DOHH2 (cell line): ENCODE results near the gene PRKAB1.

Experiments used
- H3F3A ChIP-seq: fragments of 200-600 bp; sonication (generic), shearing (Covaris generic); 2 replicates; pipeline ENCODE4 v1.6.0; 2016; ENCODE audit warnings: antibody characterized with exemption, mild to moderate bottlenecking; ENCODE audit not compliant: control insufficient read depth, insufficient read depth
- H3K27ac ChIP-seq: fragments of 200-600 bp; sonication (generic); 2 replicates; pipeline ENCODE4 v1.5.1; 2014; ENCODE audit warnings: low read depth, mild to moderate bottlenecking, low read length, moderate library complexity
- H3K27me3 ChIP-seq: fragments of 200-600 bp; sonication (generic); 2 replicates; pipeline ENCODE4 v1.6.1; 2014; ENCODE audit warnings: mild to moderate bottlenecking, low read length, mixed read lengths; ENCODE audit not compliant: control insufficient read depth
- H3K36me3 ChIP-seq: fragments of 200-600 bp; sonication (generic); 2 replicates; pipeline ENCODE4 v1.6.1; 2014; ENCODE audit warnings: mild to moderate bottlenecking, low read length, moderate library complexity, mixed read lengths; ENCODE audit not compliant: control insufficient read depth
- H3K4me1 ChIP-seq: fragments of 200-600 bp; sonication (generic); 2 replicates; pipeline ENCODE4 v1.6.1; 2014; ENCODE audit warnings: mild to moderate bottlenecking, low read length, mixed read lengths; ENCODE audit not compliant: control insufficient read depth
- H3K4me2 ChIP-seq: fragments of 200-600 bp; sonication (generic); 2 replicates; pipeline ENCODE4 v1.6.0; 2014; ENCODE audit warnings: mild to moderate bottlenecking, low read length, moderate library complexity
- H3K4me3 ChIP-seq: fragments of 200-600 bp; sonication (generic); 2 replicates; pipeline ENCODE4 v1.5.1; 2014; ENCODE audit warnings: mild to moderate bottlenecking, low read length, mixed read lengths
- H3K79me2 ChIP-seq: fragments of 200-600 bp; sonication (generic); 2 replicates; pipeline ENCODE4 v1.6.1; 2014; ENCODE audit warnings: mild to moderate bottlenecking, low read length, mixed read lengths; ENCODE audit not compliant: control insufficient read depth
- H3K9me2 ChIP-seq: fragments of 200-600 bp; sonication (generic); replicated peaks from 2 replicates; pipeline ENCODE4 v1.6.1; 2014; ENCODE audit warnings: mild to moderate bottlenecking, low read length, mixed read lengths; ENCODE audit not compliant: control insufficient read depth
- H3K9me3 ChIP-seq: fragments of 200-600 bp; sonication (generic); 2 replicates; pipeline ENCODE4 v1.6.1; 2014; ENCODE audit warnings: antibody characterized with exemption, low read length, mixed read lengths; ENCODE audit not compliant: control insufficient read depth, insufficient read depth
- H4K20me1 ChIP-seq: fragments of 200-600 bp; sonication (generic); 2 replicates; pipeline ENCODE4 v1.6.0; 2014; ENCODE audit warnings: low read depth, mild to moderate bottlenecking, antibody characterized with exemption, low read length, moderate library complexity; ENCODE audit not compliant: control insufficient read depth, insufficient read depth
- EZH2phosphoT487 ChIP-seq: fragments of 200-600 bp; sonication (generic); IDR thresholded peaks from 2 replicates; pipeline ENCODE4 v1.6.1; 2017; ENCODE audit warnings: borderline replicate concordance, mild to moderate bottlenecking, antibody characterized with exemption, low read length, moderate library complexity, mixed read lengths
- TF ChIP-seq, protein P1 (sequence below): fragments of 200-600 bp; sonication (generic); IDR thresholded peaks from one replicate; pipeline ENCODE4 v1.5.1; 2014; ENCODE audit warnings: antibody characterized with exemption, mild to moderate bottlenecking, low read depth, low read length; ENCODE audit not compliant: poor library complexity, severe bottlenecking

Gene PRKAB1

DNA sequence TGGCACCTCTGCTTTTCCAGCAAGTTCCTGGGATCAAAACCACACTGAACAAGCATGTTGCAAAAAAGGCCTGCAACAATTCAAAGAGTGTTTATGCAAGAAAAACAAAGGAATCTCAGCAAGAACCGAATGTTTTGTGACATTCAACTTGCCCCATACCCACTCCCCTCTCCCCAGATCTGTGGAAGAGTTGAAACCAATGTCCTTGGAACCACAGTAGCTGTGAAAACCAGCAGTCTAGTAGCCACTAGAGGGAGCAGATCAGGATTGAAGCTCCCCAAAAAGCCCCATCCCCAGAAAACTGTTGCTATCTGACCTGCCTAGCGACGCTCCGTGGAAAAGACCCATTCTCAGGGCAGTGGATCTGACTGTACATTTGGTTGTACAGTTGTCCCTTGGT is 27.1 kb downstream of the PRKAB1 start:
- H3K36me3 ChIP-seq: peaks cover 64% of the 10 kb centered on the region

DNA sequence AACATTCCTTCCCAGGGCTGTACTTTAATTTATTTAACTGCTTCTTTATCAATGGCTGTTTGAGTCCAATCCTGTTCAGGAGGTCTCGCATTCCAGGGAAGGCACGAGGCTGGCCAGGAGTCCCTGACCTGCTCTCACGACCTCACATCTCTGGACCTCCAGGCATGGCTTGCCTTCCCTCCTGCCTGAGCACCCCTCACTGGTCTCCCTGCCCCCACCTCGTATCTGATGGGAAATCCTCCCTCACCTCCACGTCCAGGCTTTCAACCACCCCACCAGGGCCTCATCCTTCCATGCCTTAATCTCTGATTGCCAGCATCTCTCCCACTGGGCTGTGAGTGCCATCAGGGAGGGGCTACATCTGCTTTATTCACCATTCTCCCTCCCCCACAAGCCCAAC is 29.0 kb downstream of the PRKAB1 start:
- TF ChIP-seq, protein P1, sequence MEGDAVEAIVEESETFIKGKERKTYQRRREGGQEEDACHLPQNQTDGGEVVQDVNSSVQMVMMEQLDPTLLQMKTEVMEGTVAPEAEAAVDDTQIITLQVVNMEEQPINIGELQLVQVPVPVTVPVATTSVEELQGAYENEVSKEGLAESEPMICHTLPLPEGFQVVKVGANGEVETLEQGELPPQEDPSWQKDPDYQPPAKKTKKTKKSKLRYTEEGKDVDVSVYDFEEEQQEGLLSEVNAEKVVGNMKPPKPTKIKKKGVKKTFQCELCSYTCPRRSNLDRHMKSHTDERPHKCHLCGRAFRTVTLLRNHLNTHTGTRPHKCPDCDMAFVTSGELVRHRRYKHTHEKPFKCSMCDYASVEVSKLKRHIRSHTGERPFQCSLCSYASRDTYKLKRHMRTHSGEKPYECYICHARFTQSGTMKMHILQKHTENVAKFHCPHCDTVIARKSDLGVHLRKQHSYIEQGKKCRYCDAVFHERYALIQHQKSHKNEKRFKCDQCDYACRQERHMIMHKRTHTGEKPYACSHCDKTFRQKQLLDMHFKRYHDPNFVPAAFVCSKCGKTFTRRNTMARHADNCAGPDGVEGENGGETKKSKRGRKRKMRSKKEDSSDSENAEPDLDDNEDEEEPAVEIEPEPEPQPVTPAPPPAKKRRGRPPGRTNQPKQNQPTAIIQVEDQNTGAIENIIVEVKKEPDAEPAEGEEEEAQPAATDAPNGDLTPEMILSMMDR: no peak
- TF ChIP-seq EZH2phosphoT487: no peak
- Histone ChIP-seq H3K36me3 (peaks cover 63% of the 10 kb centered on the region), H3K27ac (no peak overlapping the region), H3K27me3 (no peaks in the 10 kb centered on the region), H3K9me2 (no peaks in the 10 kb centered on the region), H3K4me1 (no peaks in the 10 kb centered on the region), H3K79me2 (no peaks in the 10 kb centered on the region), H3F3A (no peaks in the 10 kb centered on the region), H3K9me3 (no peaks in the 10 kb centered on the region), H3K4me3 (no peak overlapping the region), H4K20me1 (no peaks in the 10 kb centered on the region), H3K4me2 (no peak overlapping the region)

More for the DNA sequence above, 27.1 kb downstream of the PRKAB1 start:
- Histone ChIP-seq H3K4me3 (no peak overlapping the region), H3K9me2 (no peaks in the 10 kb centered on the region), H3K9me3 (no peaks in the 10 kb centered on the region), H3F3A (no peaks in the 10 kb centered on the region), H3K79me2 (no peaks in the 10 kb centered on the region), H3K4me1 (no peaks in the 10 kb centered on the region), H3K27ac (no peak overlapping the region), H3K4me2 (no peak overlapping the region), H3K27me3 (no peaks in the 10 kb centered on the region), H4K20me1 (no peaks in the 10 kb centered on the region)
- TF ChIP-seq, protein P1: peak; percentile 55
- TF ChIP-seq EZH2phosphoT487: no peak

DNA sequence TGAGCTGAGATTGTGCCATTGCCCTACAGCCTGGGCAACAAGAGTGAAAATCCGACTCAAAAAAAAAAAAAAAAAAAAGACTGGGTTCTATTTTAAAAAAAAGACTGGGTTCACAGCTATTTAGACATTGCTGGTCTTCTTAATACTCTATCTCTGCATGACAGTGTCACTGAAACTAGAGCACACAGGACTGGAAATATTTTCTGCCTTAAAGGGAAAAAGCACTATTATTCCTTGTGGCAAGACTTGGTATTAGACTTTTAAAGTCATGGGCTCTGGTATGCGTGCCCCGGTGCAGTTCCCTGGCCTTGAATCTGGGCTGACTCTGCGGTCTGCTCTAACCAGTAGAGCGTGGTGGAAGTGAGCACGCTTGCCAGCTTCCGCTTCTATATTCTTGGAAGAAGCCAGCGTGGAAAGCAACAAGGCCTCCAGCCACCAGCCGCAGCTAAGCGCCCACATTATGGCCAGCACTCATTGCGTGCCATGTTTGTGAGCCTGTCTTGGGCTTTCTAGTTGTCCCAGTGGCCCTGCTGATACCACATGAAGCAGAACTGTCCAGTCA is 31.3 kb downstream of the PRKAB1 start:
- Histone ChIP-seq H3K36me3 (peaks cover 52% of the 10 kb centered on the region), H4K20me1 (no peaks in the 10 kb centered on the region), H3K79me2 (no peaks in the 10 kb centered on the region), H3K4me3 (no peak overlapping the region), H3K27me3 (no peaks in the 10 kb centered on the region), H3K4me2 (no peak overlapping the region), H3K4me1 (no peaks in the 10 kb centered on the region), H3K9me2 (no peaks in the 10 kb centered on the region), H3K27ac (no peak overlapping the region), H3F3A (no peaks in the 10 kb centered on the region), H3K9me3 (no peaks in the 10 kb centered on the region)
- no peak for TF ChIP-seq EZH2phosphoT487
- TF ChIP-seq, protein P1: no peak

DNA sequence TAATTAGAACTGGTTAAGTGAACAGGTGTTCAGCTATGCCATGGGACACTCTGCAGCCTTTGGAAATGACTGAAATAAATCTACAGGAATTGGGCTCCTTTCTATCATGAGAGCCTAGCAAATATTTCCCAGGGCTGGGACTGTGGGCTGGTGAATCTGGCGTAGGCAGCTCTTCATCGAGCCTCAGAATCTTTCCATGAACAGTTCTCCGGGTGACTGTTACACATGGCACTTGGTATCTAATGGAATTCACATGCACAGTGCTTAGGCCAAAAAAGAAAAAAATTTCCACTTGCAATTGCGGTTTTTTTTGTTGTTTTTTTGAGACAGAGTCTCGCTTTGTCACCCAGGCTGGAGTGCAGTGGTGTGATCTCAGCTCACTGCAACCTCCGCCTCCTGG is 32.1 kb downstream of the PRKAB1 start:
- no peak overlapping the region for H3K4me2 ChIP-seq
- H3K79me2 ChIP-seq: no peaks in the 10 kb centered on the region
- H3F3A ChIP-seq: no peaks in the 10 kb centered on the region
- H3K9me2 ChIP-seq: no peaks in the 10 kb centered on the region
- H3K27me3 ChIP-seq: no peaks in the 10 kb centered on the region
- no peaks in the 10 kb centered on the region for H3K9me3 ChIP-seq
- H3K4me1 ChIP-seq: no peaks in the 10 kb centered on the region
- H3K27ac ChIP-seq: no peak overlapping the region
- no peaks in the 10 kb centered on the region for H4K20me1 ChIP-seq
- H3K4me3 ChIP-seq: no peak overlapping the region
- TF ChIP-seq, protein P1: no peak
- no peak for TF ChIP-seq EZH2phosphoT487
- H3K36me3 ChIP-seq: peaks cover 49% of the 10 kb centered on the region
